K562 (cell line): ENCODE results near the gene LBR. TPM values are rescaled to one million over a fixed set of nuclear protein-coding genes. Genes with fewer than 3 reads are reported as not detected.
A peak's percentile ranks its signal among the peaks of the same experiment; 100 is the strongest.

Source experiments
- AFF1 ChIP-seq, 2 experiments: fragments of 450-650 bp; IDR thresholded peaks; 2 replicates each; pipeline ENCODE4 v1.6.1; 2018; ENCODE audit warnings: mild to moderate bottlenecking in 2 of 2, low read depth in 1 of 2; ENCODE audit not compliant: partially characterized antibody in 2 of 2
- JUNB ChIP-seq: fragments of 450-650 bp; formaldehyde crosslinking; conservative IDR thresholded peaks from 2 replicates; pipeline ENCODE4 v1.4.0; 2020; ENCODE audit warnings: mild to moderate bottlenecking
- KAT8 ChIP-seq: fragments of 450-650 bp; IDR thresholded peaks from 2 replicates; pipeline ENCODE4 v1.6.1; 2016; ENCODE audit warnings: low read depth, mild to moderate bottlenecking
- PKNOX1 ChIP-seq: fragments of 450-650 bp; IDR thresholded peaks from 2 replicates; pipeline ENCODE4 v1.6.1; 2016
- POLR3G ChIP-seq: IDR thresholded peaks from 2 replicates; pipeline ENCODE4 v1.6.1; 2011; ENCODE audit not compliant: insufficient read length, insufficient replicate concordance; ENCODE audit errors: extremely low read depth
- RBBP5 ChIP-seq: fragments of 200-600 bp; sonication (generic); IDR thresholded peaks from 2 replicates; pipeline ENCODE4 v1.6.1; 2012; ENCODE audit warnings: borderline replicate concordance, mild to moderate bottlenecking, low read length, control low read depth, inconsistent platforms; ENCODE audit not compliant: insufficient read depth, poor library complexity, severe bottlenecking
- RFX5 ChIP-seq: IDR thresholded peaks from 2 replicates; pipeline ENCODE4 v1.6.1; 2011; ENCODE audit warnings: low read depth, mild to moderate bottlenecking, improper control_type of control experiment, low read length
- TEAD2 ChIP-seq: fragments of 450-650 bp; IDR thresholded peaks from 2 replicates; pipeline ENCODE4 v1.6.1; 2016; ENCODE audit warnings: missing genetic modification characterization, control low read depth, missing compliant biosample characterization
- TGIF2 ChIP-seq: sonication (generic); formaldehyde crosslinking; IDR thresholded peaks from 2 replicates; pipeline ENCODE4 v1.8.1; 2022; ENCODE audit warnings: mild to moderate bottlenecking, missing genetic modification reagents, moderate library complexity
- YBX1 ChIP-seq: fragments of 450-650 bp; IDR thresholded peaks from 2 replicates; pipeline ENCODE4 v1.7.1; 2016; ENCODE audit warnings: mild to moderate bottlenecking
- ZBTB26 ChIP-seq: fragments of 450-650 bp; formaldehyde crosslinking; IDR thresholded peaks from 2 replicates; pipeline ENCODE4 v1.4.0; 2022; ENCODE audit warnings: missing genetic modification characterization
- ZNF354B ChIP-seq: fragments of 250-450 bp; sonication (Bioruptor Pico); IDR thresholded peaks from 2 replicates; pipeline ENCODE4 v1.4.0; 2020
- polyA plus RNA-seq, 8 experiments: library from polyadenylated mRNA; depleted of rRNA in 4 of 8; stranded (reverse) in 5 of 8; unstranded in 3 of 8; fragments of >200 nt; fragmentation: Nextera tagmentation in 2 of 8; fragmentation: Illumina TruSeq in 1 of 8; extraction: Ambion mirVana in 2 of 8; extraction: Trizol in 1 of 8; gene quantifications; 2 replicates each; pipeline versions ENCODE4 v1.2.1 to v1.2.3, GENCODE V29; 2011 to 2014; ENCODE audit warnings: inconsistent platforms in 1 of 8, missing spikeins in 1 of 8
- total RNA-seq, 7 experiments: library from RNA; depleted of rRNA in 6 of 7; stranded (reverse); fragments of >200 nt in 6 of 7; fragmentation: Illumina TruSeq in 2 of 7; extraction: Trizol in 2 of 7; gene quantifications; 2 replicates each; pipeline versions ENCODE4 v1.2.1 to v1.2.3, GENCODE V29; 2011 to 2021; ENCODE audit warnings: low replicate concordance in 1 of 7
- TF ChIP-seq, protein P1 (sequence below): fragments of 450-650 bp; IDR thresholded peaks from 2 replicates; pipeline ENCODE4 v1.7.0; 2016; ENCODE audit warnings: borderline replicate concordance
- TF ChIP-seq, protein P2 (sequence below): sonication (generic); formaldehyde crosslinking; IDR thresholded peaks from 2 replicates; pipeline ENCODE4 v1.8.0; 2023; ENCODE audit warnings: mild to moderate bottlenecking, missing genetic modification reagents

The LBR gene
- total and polyA plus RNA-seq, 9 of the 15 experiments (the other 6 are each of a cell fraction or from before 2014, with no cell fraction given): 102 to 229 (median 197) TPM

DNA sequence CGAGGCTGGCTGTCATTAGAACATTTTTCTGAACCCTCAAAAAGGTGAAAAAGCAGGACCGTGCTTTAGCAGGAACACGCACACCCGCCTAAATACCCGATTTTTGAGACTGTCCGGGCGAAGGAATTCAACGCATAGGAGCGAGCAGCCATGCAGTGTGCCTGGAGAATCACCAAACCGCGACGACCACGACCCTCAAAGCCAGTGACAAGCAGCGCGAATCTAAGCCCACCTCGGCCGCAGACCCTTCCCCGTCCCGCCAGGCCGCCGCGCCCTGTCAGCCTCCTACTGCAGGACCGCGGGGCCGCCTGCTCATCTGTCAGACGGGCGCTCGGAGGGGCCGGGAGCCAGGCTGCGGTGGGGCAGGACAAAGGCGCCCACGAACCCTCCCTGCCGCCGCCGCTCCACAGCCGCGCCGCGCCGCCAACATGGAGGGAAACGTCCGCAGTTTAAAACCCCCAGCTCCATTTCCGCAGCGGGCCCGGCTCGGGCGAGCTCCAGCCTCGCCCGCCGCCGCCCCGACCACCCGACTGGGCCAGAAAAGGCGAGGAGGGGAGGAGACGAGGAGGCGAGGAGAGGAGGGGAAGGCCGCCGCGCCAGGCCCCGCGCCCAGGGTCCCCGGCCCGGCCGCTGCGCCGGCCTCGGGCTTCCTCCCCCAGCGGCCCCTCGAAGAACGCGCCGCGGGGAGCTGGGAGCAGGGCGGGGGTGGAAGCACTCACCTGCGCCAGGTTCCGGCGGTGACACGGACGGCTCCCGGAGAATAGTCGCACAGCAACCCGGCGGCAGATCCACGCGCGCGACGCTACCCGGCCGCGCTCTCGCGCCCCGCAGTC, at the start of gene LBR (continued):
- TF ChIP-seq AFF1 (IDR thresholded peaks at IDR 0.05; ENCODE audit: low read depth in 1 of 2, partially characterized antibody in 2 of 2) (no peak), KAT8 (no peak), TGIF2 (CRISPR knock-in tag) (no peak; the same call in 1 of the 2 replicates), JUNB (CRISPR knock-in tag) (no peak), RBBP5 (peak; percentile 72), RFX5 (no peak), PKNOX1 (peak; percentile 20; the same call in 1 of the 2 replicates), ZBTB26 (CRISPR knock-in tag) (no peak), POLR3G (no peak), TEAD2 (tag) (no peak), YBX1 (no peak), ZNF354B (no peak)
- TF ChIP-seq, protein P1, sequence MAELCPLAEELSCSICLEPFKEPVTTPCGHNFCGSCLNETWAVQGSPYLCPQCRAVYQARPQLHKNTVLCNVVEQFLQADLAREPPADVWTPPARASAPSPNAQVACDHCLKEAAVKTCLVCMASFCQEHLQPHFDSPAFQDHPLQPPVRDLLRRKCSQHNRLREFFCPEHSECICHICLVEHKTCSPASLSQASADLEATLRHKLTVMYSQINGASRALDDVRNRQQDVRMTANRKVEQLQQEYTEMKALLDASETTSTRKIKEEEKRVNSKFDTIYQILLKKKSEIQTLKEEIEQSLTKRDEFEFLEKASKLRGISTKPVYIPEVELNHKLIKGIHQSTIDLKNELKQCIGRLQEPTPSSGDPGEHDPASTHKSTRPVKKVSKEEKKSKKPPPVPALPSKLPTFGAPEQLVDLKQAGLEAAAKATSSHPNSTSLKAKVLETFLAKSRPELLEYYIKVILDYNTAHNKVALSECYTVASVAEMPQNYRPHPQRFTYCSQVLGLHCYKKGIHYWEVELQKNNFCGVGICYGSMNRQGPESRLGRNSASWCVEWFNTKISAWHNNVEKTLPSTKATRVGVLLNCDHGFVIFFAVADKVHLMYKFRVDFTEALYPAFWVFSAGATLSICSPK: no peak
- TF ChIP-seq, protein P2, sequence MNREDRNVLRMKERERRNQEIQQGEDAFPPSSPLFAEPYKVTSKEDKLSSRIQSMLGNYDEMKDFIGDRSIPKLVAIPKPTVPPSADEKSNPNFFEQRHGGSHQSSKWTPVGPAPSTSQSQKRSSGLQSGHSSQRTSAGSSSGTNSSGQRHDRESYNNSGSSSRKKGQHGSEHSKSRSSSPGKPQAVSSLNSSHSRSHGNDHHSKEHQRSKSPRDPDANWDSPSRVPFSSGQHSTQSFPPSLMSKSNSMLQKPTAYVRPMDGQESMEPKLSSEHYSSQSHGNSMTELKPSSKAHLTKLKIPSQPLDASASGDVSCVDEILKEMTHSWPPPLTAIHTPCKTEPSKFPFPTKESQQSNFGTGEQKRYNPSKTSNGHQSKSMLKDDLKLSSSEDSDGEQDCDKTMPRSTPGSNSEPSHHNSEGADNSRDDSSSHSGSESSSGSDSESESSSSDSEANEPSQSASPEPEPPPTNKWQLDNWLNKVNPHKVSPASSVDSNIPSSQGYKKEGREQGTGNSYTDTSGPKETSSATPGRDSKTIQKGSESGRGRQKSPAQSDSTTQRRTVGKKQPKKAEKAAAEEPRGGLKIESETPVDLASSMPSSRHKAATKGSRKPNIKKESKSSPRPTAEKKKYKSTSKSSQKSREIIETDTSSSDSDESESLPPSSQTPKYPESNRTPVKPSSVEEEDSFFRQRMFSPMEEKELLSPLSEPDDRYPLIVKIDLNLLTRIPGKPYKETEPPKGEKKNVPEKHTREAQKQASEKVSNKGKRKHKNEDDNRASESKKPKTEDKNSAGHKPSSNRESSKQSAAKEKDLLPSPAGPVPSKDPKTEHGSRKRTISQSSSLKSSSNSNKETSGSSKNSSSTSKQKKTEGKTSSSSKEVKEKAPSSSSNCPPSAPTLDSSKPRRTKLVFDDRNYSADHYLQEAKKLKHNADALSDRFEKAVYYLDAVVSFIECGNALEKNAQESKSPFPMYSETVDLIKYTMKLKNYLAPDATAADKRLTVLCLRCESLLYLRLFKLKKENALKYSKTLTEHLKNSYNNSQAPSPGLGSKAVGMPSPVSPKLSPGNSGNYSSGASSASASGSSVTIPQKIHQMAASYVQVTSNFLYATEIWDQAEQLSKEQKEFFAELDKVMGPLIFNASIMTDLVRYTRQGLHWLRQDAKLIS: peak; percentile 47; the same call in 1 of the 2 replicates
